CD4-positive, alpha-beta T cell (primary cell): ENCODE data around the gene PSME3. TPM values are rescaled to one million over a fixed set of nuclear protein-coding genes. Genes with fewer than 3 reads are reported as not detected.

ENCODE experiments used
- ATAC-seq: fragments of 200-7000 bp; cut with Tn5 transposase; one replicate; pipeline ENCODE4 v1.10.0; 2022; ENCODE audit warnings: mild to moderate bottlenecking; ENCODE audit not compliant: poor library complexity
- CTCF ChIA-PET: fragments of 350-600 bp; sonication (Branson Sonifier 250); formaldehyde crosslinking; loops from one replicate; lab custom pipeline; 2021; ENCODE audit warnings: antibody characterized with exemption, inconsistent platforms; lab: Charles Lee
- POLR2A ChIA-PET: fragments of 350-600 bp; sonication (Branson Sonifier 250); formaldehyde crosslinking; loops from one replicate; lab custom pipeline; 2021; ENCODE audit warnings: antibody characterized with exemption, inconsistent platforms; lab: Charles Lee
- DNase-seq, 14 experiments: peaks; one replicate each; pipeline ENCODE4 v3.0.0-alpha.2; 2013 to 2020; ENCODE audit warnings: mixed read lengths in 2 of 14
- H3K27ac ChIP-seq, 2 donors: one replicate each; pipeline versions ENCODE4 v1.5.1 to v1.7.0; 2013; ENCODE audit warnings: low read length in 2 of 2, low read depth in 1 of 2, mild to moderate bottlenecking in 1 of 2
- H3K27me3 ChIP-seq, 2 experiments: 1 replicate in 1 of 2; 2 replicates in 1 of 2; pipeline versions ENCODE4 v1.6.1 to v1.7.0; 2013; ENCODE audit warnings: low read length in 2 of 2, control low read depth in 1 of 2, mild to moderate bottlenecking in 1 of 2, moderate library complexity in 1 of 2; ENCODE audit not compliant: insufficient read depth in 2 of 2, control insufficient read depth in 1 of 2
- H3K36me3 ChIP-seq: one replicate; pipeline ENCODE4 v1.6.1; 2013; ENCODE audit warnings: low read length, control low read depth; ENCODE audit not compliant: insufficient read depth
- H3K4me1 ChIP-seq: one replicate; pipeline ENCODE4 v1.6.1; 2013; ENCODE audit warnings: low read length, control low read depth; ENCODE audit not compliant: insufficient read depth
- H3K4me3 ChIP-seq: one replicate; pipeline ENCODE4 v1.5.1; 2013; ENCODE audit warnings: mild to moderate bottlenecking, low read length, moderate library complexity
- H3K9me3 ChIP-seq, 2 experiments: 1 replicate in 1 of 2; 2 replicates in 1 of 2; pipeline versions ENCODE4 v1.6.1 to v1.7.0; 2013; ENCODE audit warnings: low read length in 2 of 2, mild to moderate bottlenecking in 2 of 2, control low read depth in 1 of 2, moderate library complexity in 1 of 2; ENCODE audit not compliant: control insufficient read depth in 1 of 2, insufficient read depth in 1 of 2
- H3K27ac Mint-ChIP-seq: one replicate; pipeline ENCODE4 v1.8.0; 2020; ENCODE audit warnings: mixed read lengths
- H3K27me3 Mint-ChIP-seq: one replicate; pipeline ENCODE4 v1.8.0; 2021; ENCODE audit warnings: mixed read lengths
- H3K36me3 Mint-ChIP-seq: one replicate; pipeline ENCODE4 v1.8.0; 2021; ENCODE audit warnings: low read depth, mixed read lengths
- H3K4me1 Mint-ChIP-seq: one replicate; pipeline ENCODE4 v1.8.0; 2021; ENCODE audit warnings: low read depth, mixed read lengths
- H3K4me3 Mint-ChIP-seq: one replicate; pipeline ENCODE4 v1.8.0; 2020; ENCODE audit warnings: mild to moderate bottlenecking, mixed read lengths
- H3K9me3 Mint-ChIP-seq: one replicate; pipeline ENCODE4 v1.8.0; 2020; ENCODE audit warnings: mixed read lengths
- CTCF ChIP-seq: fragments of 200-600 bp; IDR thresholded peaks from one replicate; pipeline ENCODE4 v1.8.0; 2022; ENCODE audit warnings: antibody characterized with exemption, mild to moderate bottlenecking
- intact Hi-C, 2 experiments: fragments of 100-400 bp; cut with DNase I in 1 of 2; cut with micrococcal nuclease in 1 of 2; formaldehyde crosslinking; loops; one replicate each; pipeline versions ENCODE4 v1.15.1 to v1.9.0; 2023 to 2025; cut with DNase I, micrococcal nuclease
- total RNA-seq, 174 experiments: library from RNA in 2 of 174; stranded (reverse) in 2 of 174; gene quantifications; one replicate each; pipeline ENCODE4 v1.2.3 and lab custom pipeline; 2021 to 2026

Gene PSME3
- total RNA-seq, 2 experiments from 2014 or later = 62.1 to 62.5 TPM

- H3K9me3 Mint-ChIP-seq = no peaks in the 10 kb centered on the region
- Histone ChIP-seq H3K27ac (no peak overlapping the region), H3K4me1 (no peaks in the 10 kb centered on the region), H3K9me3 (no peaks in the 10 kb centered on the region), H3K27me3 (peaks cover 0 to 6% of the 10 kb centered on the region in 2 experiments), H3K36me3 (no peaks in the 10 kb centered on the region), H3K4me3 (no peak overlapping the region)
- no peak for TF ChIP-seq CTCF
- H3K27ac Mint-ChIP-seq = no peak overlapping the region
- no peaks in the 10 kb centered on the region for H3K4me1 Mint-ChIP-seq
- CTCF ChIA-PET = interaction anchor here (0.6 kb wide), 1 partner anchor 54 kb away, joined by 3 read pairs; no protein-coding TSS in a partner anchor
- ATAC-seq (no peak), DNase-seq (no peak)
- no peak overlapping the region for H3K4me3 Mint-ChIP-seq
- intact Hi-C loops = no loop called here
- POLR2A ChIA-PET = no interaction called here
- peaks cover 37% of the 10 kb centered on the region for H3K27me3 Mint-ChIP-seq
- no peaks in the 10 kb centered on the region for H3K36me3 Mint-ChIP-seq
Observed at GRCh38 chr17:42877037-42877436, 43.8 kb downstream of the PSME3 start.

- Mint-ChIP-seq H3K4me1 (no peaks in the 10 kb centered on the region), H3K27ac (no peak overlapping the region), H3K36me3 (no peaks in the 10 kb centered on the region), H3K9me3 (no peaks in the 10 kb centered on the region), H3K27me3 (peaks cover 30% of the 10 kb centered on the region), H3K4me3 (no peak overlapping the region)
- no peak overlapping the region for H3K27ac ChIP-seq
- no peak for TF ChIP-seq CTCF
- H3K9me3 ChIP-seq = no peaks in the 10 kb centered on the region
- intact Hi-C loops = no loop called here
- ATAC-seq (no peak), DNase-seq (no peak)
- POLR2A ChIA-PET = no interaction called here
- no peak overlapping the region for H3K4me3 ChIP-seq
- peaks cover 0 to 2% of the 10 kb centered on the region in 2 experiments for H3K27me3 ChIP-seq
- no peaks in the 10 kb centered on the region for H3K4me1 ChIP-seq
- CTCF ChIA-PET = interaction anchor here (0.7 kb wide), 1 partner anchor 1756 kb away, joined by 4 read pairs; no protein-coding TSS in a partner anchor
- no peaks in the 10 kb centered on the region for H3K36me3 ChIP-seq
Observed at GRCh38 chr17:42878123-42878880, 45.1 kb downstream of the PSME3 start.

- POLR2A ChIA-PET = no interaction called here
- DNase-seq (no peak), ATAC-seq (no peak)
- no peak for TF ChIP-seq CTCF
- H3K36me3 Mint-ChIP-seq = no peaks in the 10 kb centered on the region
- H3K27ac Mint-ChIP-seq = no peak overlapping the region
- H3K36me3 ChIP-seq = no peaks in the 10 kb centered on the region
- H3K4me1 Mint-ChIP-seq = no peaks in the 10 kb centered on the region
- peaks cover 0 to 2% of the 10 kb centered on the region in 2 experiments for H3K27me3 ChIP-seq
- H3K9me3 ChIP-seq = no peaks in the 10 kb centered on the region
- CTCF ChIA-PET = no interaction called here
- H3K4me3 ChIP-seq = no peak overlapping the region
- intact Hi-C loops = no loop called here
- H3K4me3 Mint-ChIP-seq = no peak overlapping the region
- H3K27ac ChIP-seq = no peak overlapping the region
- H3K27me3 Mint-ChIP-seq = peaks cover 28% of the 10 kb centered on the region
- no peaks in the 10 kb centered on the region for H3K9me3 Mint-ChIP-seq
- no peaks in the 10 kb centered on the region for H3K4me1 ChIP-seq
Observed at GRCh38 chr17:42878924-42879595, 45.9 kb downstream of the PSME3 start.
